ENCODE results near the gene DUOXA1. TPM values are rescaled to one million over a fixed set of nuclear protein-coding genes. Genes with fewer than 3 reads are reported as not detected.
"Not testable (repeated sequence)": the region's sequence is repeated elsewhere in the genome, so short reads cannot be mapped to it uniquely, and the experiment has no call there.

DUOXA1 gene
- total and polyA plus RNA-seq, 5 donors from 2014 or later: not detected

DNA sequence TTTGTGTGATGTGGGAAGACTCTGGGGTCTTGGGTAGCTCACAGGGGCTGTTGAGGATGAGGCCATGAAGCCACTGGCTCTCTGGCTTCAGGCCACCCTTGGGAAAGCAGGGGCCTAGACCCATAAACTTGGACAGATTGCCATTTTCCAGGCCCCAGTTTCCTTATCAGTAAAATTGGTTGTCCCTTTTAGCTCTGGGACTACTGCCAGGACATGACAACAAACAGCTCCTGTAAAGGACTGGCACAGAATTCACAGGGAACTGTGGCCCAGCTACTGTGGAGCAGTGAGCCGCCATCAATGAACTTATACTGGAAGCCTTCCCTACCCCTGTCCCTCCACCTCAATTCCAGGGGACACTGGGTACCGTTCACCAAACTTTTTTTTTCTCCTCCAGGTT is 52.3 kb downstream of the DUOXA1 start:
- not testable (repeated sequence) for ATAC-seq (ENCODE audit: low read depth in 2 of 2); H3K4me1 ChIP-seq (ENCODE audit: control insufficient read depth, insufficient read depth, low read length, poor library complexity, severe bottlenecking); H3K9me3 Mint-ChIP-seq; DNase-seq; H3K4me1 Mint-ChIP-seq; H3K27ac ChIP-seq (ENCODE audit: insufficient read depth, low read length, poor library complexity, severe bottlenecking); H3K36me3 ChIP-seq (ENCODE audit: control insufficient read depth, insufficient read depth, low read length); H3K27me3 ChIP-seq (ENCODE audit: control insufficient read depth, insufficient read depth, low read length); H3K4me3 Mint-ChIP-seq; H3K27me3 Mint-ChIP-seq; H3K9me3 ChIP-seq (ENCODE audit: control insufficient read depth in 2 of 2, low read length in 2 of 2); H3K4me3 ChIP-seq (ENCODE audit: low read depth, low read length); H3K27ac Mint-ChIP-seq; H3K36me3 Mint-ChIP-seq

DNA sequence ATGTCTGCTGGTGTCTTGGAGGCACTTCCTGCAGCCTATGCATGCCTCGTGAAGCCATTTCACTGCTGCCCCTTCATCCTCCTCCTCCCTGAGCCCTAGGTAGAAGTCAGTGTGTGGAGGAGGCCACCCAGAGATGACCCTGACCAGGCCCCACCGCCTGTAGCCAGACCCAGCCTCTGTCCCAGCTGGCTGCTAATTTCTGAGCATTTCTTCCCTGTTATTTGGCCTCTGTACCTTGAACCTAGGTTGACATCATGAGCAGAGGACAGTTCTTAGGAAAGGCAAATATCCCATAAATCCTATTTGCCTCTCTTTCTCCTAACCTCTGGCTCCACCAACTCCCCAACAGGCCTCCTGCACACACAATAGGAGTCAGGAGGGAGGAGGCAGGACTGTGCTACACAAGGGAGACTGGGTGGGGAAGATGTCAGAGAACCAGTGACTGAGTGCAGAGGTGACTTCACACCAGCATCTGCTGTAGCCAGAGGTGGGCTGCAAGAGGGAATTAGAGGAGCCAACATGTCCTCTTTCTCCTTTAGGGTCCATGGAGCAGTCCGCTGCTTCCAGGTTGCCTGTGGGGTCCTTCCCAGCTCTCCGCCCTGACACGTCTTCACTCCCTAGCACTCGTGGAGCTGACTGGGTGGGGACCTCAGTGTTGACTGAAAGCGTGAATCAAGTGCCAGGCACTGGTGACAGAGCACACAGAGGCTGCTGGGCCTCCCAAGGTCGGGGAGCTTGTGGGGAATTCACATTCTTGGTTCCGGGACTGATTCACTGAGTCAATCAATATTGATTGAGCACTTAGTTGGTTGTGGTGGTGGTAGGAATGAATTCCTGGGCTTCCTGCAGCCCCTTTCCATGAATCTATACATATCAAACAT is 54.0 kb downstream of the DUOXA1 start:
- H3K4me3 Mint-ChIP-seq; DNase-seq; H3K36me3 ChIP-seq (ENCODE audit: control insufficient read depth, insufficient read depth, low read length); H3K4me1 ChIP-seq (ENCODE audit: control insufficient read depth, insufficient read depth, low read length, poor library complexity, severe bottlenecking); H3K27me3 Mint-ChIP-seq; H3K4me1 Mint-ChIP-seq; H3K27ac ChIP-seq (ENCODE audit: insufficient read depth, low read length, poor library complexity, severe bottlenecking); H3K27me3 ChIP-seq (ENCODE audit: control insufficient read depth, insufficient read depth, low read length); H3K36me3 Mint-ChIP-seq; H3K27ac Mint-ChIP-seq; ATAC-seq (ENCODE audit: low read depth in 2 of 2); H3K9me3 Mint-ChIP-seq; H3K4me3 ChIP-seq (ENCODE audit: low read depth, low read length); H3K9me3 ChIP-seq (ENCODE audit: control insufficient read depth in 2 of 2, low read length in 2 of 2): not testable (repeated sequence)

DNA sequence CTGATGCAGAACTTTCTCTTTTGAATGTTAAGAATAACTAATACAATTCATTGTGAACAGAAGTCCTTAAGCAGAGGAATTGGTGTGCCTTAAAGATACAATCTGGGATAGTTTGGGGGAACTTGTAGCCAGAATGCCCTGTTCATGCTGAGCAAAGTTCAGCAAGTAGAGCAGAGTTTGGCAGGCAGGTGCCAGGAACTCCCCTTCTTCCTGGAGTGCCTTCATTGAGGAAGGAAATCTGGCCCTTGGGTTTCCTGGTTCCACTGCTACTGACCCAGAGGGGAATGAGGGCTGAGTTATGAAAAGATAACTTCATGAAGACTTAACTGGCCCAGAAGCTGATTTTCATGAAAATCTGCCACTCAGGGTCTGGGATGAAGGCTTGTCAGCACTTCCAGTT is 56.1 kb downstream of the DUOXA1 start:
- ATAC-seq (ENCODE audit: low read depth in 2 of 2); H3K9me3 Mint-ChIP-seq: not testable (repeated sequence)

DNA sequence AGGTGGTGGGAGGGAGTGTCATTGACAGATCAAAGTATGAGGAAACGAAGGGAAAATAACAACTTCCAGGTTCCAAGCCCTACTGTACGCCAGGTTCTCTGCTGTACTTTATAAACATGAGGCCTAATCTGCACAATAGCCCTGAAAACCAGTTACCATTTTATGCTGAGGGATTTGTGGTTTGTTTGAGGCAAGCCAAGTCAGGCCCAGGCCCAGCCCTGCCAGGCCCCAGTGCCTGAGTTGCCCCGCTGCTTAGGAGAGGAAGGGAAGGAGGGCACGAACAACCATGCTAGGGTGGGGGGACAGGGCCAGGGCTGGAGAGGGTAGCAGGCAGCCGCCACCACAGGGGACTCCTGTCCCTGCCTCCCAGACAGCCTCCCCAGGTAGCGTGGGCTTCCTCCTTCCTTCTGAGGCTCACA is 59.7 kb downstream of the DUOXA1 start:
- not testable (repeated sequence) for H3K4me3 ChIP-seq (ENCODE audit: low read depth, low read length); H3K9me3 ChIP-seq (ENCODE audit: control insufficient read depth in 2 of 2, low read length in 2 of 2); H3K4me1 ChIP-seq (ENCODE audit: control insufficient read depth, insufficient read depth, low read length, poor library complexity, severe bottlenecking); H3K4me1 Mint-ChIP-seq; H3K27ac ChIP-seq (ENCODE audit: insufficient read depth, low read length, poor library complexity, severe bottlenecking); DNase-seq; H3K27me3 Mint-ChIP-seq; ATAC-seq (ENCODE audit: low read depth in 2 of 2); H3K36me3 ChIP-seq (ENCODE audit: control insufficient read depth, insufficient read depth, low read length); H3K9me3 Mint-ChIP-seq; H3K27me3 ChIP-seq (ENCODE audit: control insufficient read depth, insufficient read depth, low read length); H3K4me3 Mint-ChIP-seq
- Mint-ChIP-seq H3K36me3 (peaks cover 11% of the 10 kb centered on the region), H3K27ac (peak overlapping the region in 1 of 3 donors; percentile 62)

More for the DNA sequence above, 56.1 kb downstream of the DUOXA1 start:
- H3K9me3 ChIP-seq (ENCODE audit: control insufficient read depth in 2 of 2, low read length in 2 of 2); H3K36me3 Mint-ChIP-seq; H3K4me3 Mint-ChIP-seq; H3K27me3 ChIP-seq (ENCODE audit: control insufficient read depth, insufficient read depth, low read length); H3K27me3 Mint-ChIP-seq; H3K4me1 ChIP-seq (ENCODE audit: control insufficient read depth, insufficient read depth, low read length, poor library complexity, severe bottlenecking); DNase-seq; H3K36me3 ChIP-seq (ENCODE audit: control insufficient read depth, insufficient read depth, low read length); H3K27ac ChIP-seq (ENCODE audit: insufficient read depth, low read length, poor library complexity, severe bottlenecking); H3K4me3 ChIP-seq (ENCODE audit: low read depth, low read length); H3K27ac Mint-ChIP-seq; H3K4me1 Mint-ChIP-seq: not testable (repeated sequence)

Other genes with a start within 250 kb of the DUOXA1 start
- not detected for gene TERB2, start 173.2 kb downstream of the DUOXA1 start, total RNA-seq
- not detected for gene TERB2, start 173.2 kb downstream of the DUOXA1 start, polyA plus RNA-seq
- gene SORD, start 106.7 kb downstream of the DUOXA1 start, total RNA-seq: 3.4 TPM
- gene SORD, start 106.7 kb downstream of the DUOXA1 start, polyA plus RNA-seq: 10 to 100 TPM in 1 of 4 donors, 1 to 10 TPM in 3; 4.1 to 11.4 (median 6.5) TPM
- gene DUOX2, start 15.7 kb downstream of the DUOXA1 start, total RNA-seq: not detected
- gene DUOX2, start 15.7 kb downstream of the DUOXA1 start, polyA plus RNA-seq: not detected
- gene DUOXA2, start 15.6 kb downstream of the DUOXA1 start, total RNA-seq: not detected
- not detected for gene DUOXA2, start 15.6 kb downstream of the DUOXA1 start, polyA plus RNA-seq
- not detected for gene DUOX1, start 115 bp upstream of the DUOXA1 start, total RNA-seq
- 1 to 10 TPM in 3 of 4 donors, under 1 TPM in 1; 0.72 to 1.6 (median 1.2) TPM for gene DUOX1, start 115 bp upstream of the DUOXA1 start, polyA plus RNA-seq
- 3.3 TPM for gene SHF, start 58.1 kb upstream of the DUOXA1 start, total RNA-seq
- gene SHF, start 58.1 kb upstream of the DUOXA1 start, polyA plus RNA-seq: 1 to 10 TPM in 2 of 4 donors, under 1 TPM in 2; 0.87 to 2.2 (median 1.3) TPM
- gene SLC28A2, start 122.4 kb upstream of the DUOXA1 start, total RNA-seq: not detected
- not detected for gene SLC28A2, start 122.4 kb upstream of the DUOXA1 start, polyA plus RNA-seq
- gene GATM, start 248.7 kb upstream of the DUOXA1 start, total RNA-seq: 1.0 TPM
- gene GATM, start 248.7 kb upstream of the DUOXA1 start, polyA plus RNA-seq: 1 to 10 TPM in 1 of 4 donors, under 1 TPM in 3; 0.16 to 1.0 (median 0.73) TPM